HCT116 (cell line): ENCODE data around the gene PNLDC1. TPM values are rescaled to one million over a fixed set of nuclear protein-coding genes. Genes with fewer than 3 reads are reported as not detected.

Source experiments
- ATAC-seq: fragments of 200-7000 bp; cut with Tn5 transposase; 2 replicates; pipeline ENCODE4 v1.9.1; 2020; ENCODE audit warnings: mild to moderate bottlenecking, moderate library complexity
- BruUV-seq: library from RNA; stranded (reverse); fragments of 400-500 nt; replicated peaks from 2 replicates; lab custom pipeline; 2021; lab: Mats Ljungman, UMichigan
- CTCF ChIA-PET: fragments of 300-600 bp; sonication (Branson Sonifier 250); formaldehyde crosslinking; loops from one replicate; lab custom pipeline; 2021; ENCODE audit warnings: antibody characterized with exemption; lab: Charles Lee
- POLR2A ChIA-PET: fragments of 300-600, 350-600 bp; sonication (Branson Sonifier 250); formaldehyde crosslinking; loops from one replicate; lab custom pipeline; 2021; ENCODE audit warnings: antibody characterized with exemption; lab: Charles Lee
- RAD21 ChIA-PET, 2 experiments: fragments of 300-600 bp; sonication (Branson Sonifier 250); formaldehyde crosslinking; loops; one replicate each; lab custom pipeline; 2023; ENCODE audit warnings: low total read pairs in 2 of 2; ENCODE audit not compliant: uncharacterized antibody in 2 of 2, unreplicated experiment in 2 of 2, low non-redundant PET in 1 of 2; lab: Charles Lee
- DNase-seq: peaks from one replicate; pipeline ENCODE4 v3.0.0-alpha.2; 2010; ENCODE audit warnings: low read depth, low spot score
- H2AFZ ChIP-seq: fragments of 200-600 bp; shearing (Covaris generic), sonication (generic); 2 replicates; pipeline ENCODE4 v1.6.1; 2017; ENCODE audit warnings: low read depth, mixed run types, mixed read lengths, antibody characterized with exemption, low read length; ENCODE audit not compliant: poor library complexity, severe bottlenecking
- H3K27ac ChIP-seq: 2 replicates; pipeline ENCODE4 v1.5.1; 2012; ENCODE audit warnings: low read depth, low read length
- H3K27me3 ChIP-seq: fragments of 200-600 bp; sonication (generic); 2 replicates; pipeline ENCODE4 v1.6.1; 2016; ENCODE audit warnings: mixed run types, low read length, mixed read lengths; ENCODE audit not compliant: insufficient read depth
- H3K36me3 ChIP-seq, 2 experiments: fragments of 200-500 bp in 1 of 2; fragments of 200-600 bp in 1 of 2; sonication (Bioruptor generic) in 1 of 2; sonication (generic) in 1 of 2; 2 replicates each; pipeline versions ENCODE4 v1.5.1 to v1.6.1; 2014 to 2016; ENCODE audit warnings: low read length in 2 of 2, inconsistent platforms in 1 of 2, mixed read lengths in 1 of 2, mixed run types in 1 of 2; ENCODE audit not compliant: insufficient read depth in 2 of 2, control insufficient read depth in 1 of 2
- H3K4me1 ChIP-seq, 2 experiments: fragments of 200-600 bp in 1 of 2; sonication (generic) in 1 of 2; 2 replicates each; pipeline versions ENCODE4 v1.5.1 to v1.6.1; 2012 to 2017; ENCODE audit warnings: low read length in 2 of 2, inconsistent platforms in 1 of 2, mild to moderate bottlenecking in 1 of 2, mixed read lengths in 1 of 2, mixed run types in 1 of 2, moderate library complexity in 1 of 2; ENCODE audit not compliant: insufficient read depth in 2 of 2, control insufficient read depth in 1 of 2
- H3K4me2 ChIP-seq: fragments of 200-600 bp; sonication (generic); 2 replicates; pipeline ENCODE4 v1.6.1; 2017; ENCODE audit warnings: mixed run types, low read length, mixed read lengths
- H3K4me3 ChIP-seq, 2 experiments: fragments of 200-600 bp in 1 of 2; sonication (generic) in 1 of 2; replicated peaks in 1 of 2; 2 replicates each; pipeline ENCODE4 v1.5.1; 2011 to 2016; ENCODE audit warnings: low read length in 2 of 2, control low read depth in 1 of 2, low read depth in 1 of 2, mild to moderate bottlenecking in 1 of 2, mixed read lengths in 1 of 2, mixed run types in 1 of 2
- H3K79me2 ChIP-seq: fragments of 200-600 bp; sonication (generic); 2 replicates; pipeline ENCODE4 v1.6.1; 2017; ENCODE audit warnings: mild to moderate bottlenecking, mixed run types, low read length, moderate library complexity, mixed read lengths; ENCODE audit not compliant: insufficient read depth
- H3K9ac ChIP-seq: fragments of 200-600 bp; sonication (generic); 2 replicates; pipeline ENCODE4 v1.6.1; 2016; ENCODE audit warnings: low read length, mixed read lengths
- H3K9me2 ChIP-seq: fragments of 200-600 bp; sonication (generic), shearing (Covaris generic); 2 replicates; pipeline ENCODE4 v1.6.1; 2017; ENCODE audit warnings: mixed run types, mild to moderate bottlenecking, moderate library complexity; ENCODE audit not compliant: insufficient read depth
- H3K9me3 ChIP-seq, 2 experiments: fragments of 200-500 bp in 1 of 2; fragments of 200-600 bp in 1 of 2; sonication (Bioruptor generic) in 1 of 2; sonication (generic) in 1 of 2; 2 replicates each; pipeline ENCODE4 v1.6.1; 2014 to 2017; ENCODE audit warnings: low read length in 2 of 2, mixed read lengths in 2 of 2, inconsistent platforms in 1 of 2, low read depth in 1 of 2, mild to moderate bottlenecking in 1 of 2, mixed run types in 1 of 2, moderate library complexity in 1 of 2; ENCODE audit not compliant: control insufficient read depth in 1 of 2, insufficient read depth in 1 of 2
- H4K20me1 ChIP-seq: fragments of 200-600 bp; sonication (generic), shearing (Covaris generic); 2 replicates; pipeline ENCODE4 v1.6.1; 2017; ENCODE audit warnings: mixed run types, mild to moderate bottlenecking, moderate library complexity; ENCODE audit not compliant: insufficient read depth
- ATF3 ChIP-seq: IDR thresholded peaks from 2 replicates; pipeline ENCODE4 v1.6.1; 2012
- CBX3 ChIP-seq: IDR thresholded peaks from 2 replicates; pipeline ENCODE4 v1.6.1; 2012; ENCODE audit warnings: low read depth
- EGR1 ChIP-seq: IDR thresholded peaks from 2 replicates; pipeline ENCODE4 v1.6.1; 2012; ENCODE audit warnings: low read depth
- ELF1 ChIP-seq: IDR thresholded peaks from 2 replicates; pipeline ENCODE4 v1.6.1; 2012; ENCODE audit warnings: low read depth, borderline replicate concordance
- EZH2 ChIP-seq: fragments of 200-600 bp; sonication (generic); IDR thresholded peaks from 2 replicates; pipeline ENCODE4 v1.6.1; 2017; ENCODE audit warnings: antibody characterized with exemption, mixed run types
- EZH2phosphoT487 ChIP-seq: fragments of 200-600 bp; IDR thresholded peaks from 2 replicates; pipeline ENCODE4 v1.6.1; 2018; ENCODE audit warnings: antibody characterized with exemption, borderline replicate concordance
- JUND ChIP-seq: IDR thresholded peaks from 2 replicates; pipeline ENCODE4 v1.6.1; 2012
- POLR2AphosphoS5 ChIP-seq: IDR thresholded peaks from 2 replicates; pipeline ENCODE4 v1.6.1; 2011; ENCODE audit warnings: mild to moderate bottlenecking, low read depth, low read length, moderate library complexity
- SIN3A ChIP-seq: IDR thresholded peaks from 2 replicates; pipeline ENCODE4 v1.6.1; 2012; ENCODE audit warnings: low read depth
- YY1 ChIP-seq: IDR thresholded peaks from 2 replicates; pipeline ENCODE4 v1.6.1; 2011; ENCODE audit warnings: low read length, low read depth, moderate library complexity, mild to moderate bottlenecking; ENCODE audit not compliant: insufficient replicate concordance; ENCODE audit errors: extremely low read depth
- ZBTB33 ChIP-seq: IDR thresholded peaks from 2 replicates; pipeline ENCODE4 v1.6.1; 2011; ENCODE audit warnings: mild to moderate bottlenecking, low read length, moderate library complexity; ENCODE audit not compliant: insufficient replicate concordance; ENCODE audit errors: extremely low read depth
- ZFX ChIP-seq: fragments of 450-650 bp; IDR thresholded peaks from 2 replicates; pipeline ENCODE4 v1.6.1; 2017
- intact Hi-C: fragments of 100-400 bp; cut with micrococcal nuclease; formaldehyde crosslinking; loops from 2 replicates; pipeline ENCODE4 v1.10.0; 2022
- total RNA-seq: library from RNA; stranded (reverse); gene quantifications from one replicate; pipeline ENCODE4 v1.2.1, GENCODE V29; 2021; ENCODE audit not compliant: unreplicated experiment
- TF ChIP-seq, protein P1 (sequence below): IDR thresholded peaks from 2 replicates; pipeline ENCODE4 v1.6.1; 2012
- TF ChIP-seq, protein P2 (sequence below): IDR thresholded peaks from 2 replicates; pipeline ENCODE4 v1.6.1; 2012; ENCODE audit warnings: low read depth

The PNLDC1 gene
- total RNA-seq, 1 experiment from 2014 or later, result 0.37 TPM

- Histone ChIP-seq H3K4me2 (no peak overlapping the region), H3K36me3 (no peaks in the 10 kb centered on the region), H3K79me2 (no peaks in the 10 kb centered on the region), H3K9me2 (no peaks in the 10 kb centered on the region), H4K20me1 (no peaks in the 10 kb centered on the region), H3K9me3 (no peaks in the 10 kb centered on the region), H2AFZ (no peak overlapping the region), H3K9ac (no peak overlapping the region), H3K4me3 (no peak overlapping the region), H3K27ac (no peak overlapping the region), H3K4me1 (no peaks in the 10 kb centered on the region), H3K27me3 (no peaks in the 10 kb centered on the region)
- RAD21 ChIA-PET, result interaction anchor here in 1 of 2 experiments (0.9 kb wide), 1 partner anchor 8 kb away, joined by 3 read pairs; no protein-coding TSS in a partner anchor
- POLR2A ChIA-PET, result no interaction called here
- DNase-seq, result no peak
- BruUV-seq, result no TSS peak
- intact Hi-C loops, result loop anchor here (10.0 kb wide), 1 partner anchor 680 kb away; no protein-coding TSS in a partner anchor
- ATAC-seq, result no peak
- TF ChIP-seq EZH2, result no peak
- TF ChIP-seq SIN3A, result no peak
- no peak for TF ChIP-seq EGR1
- no peak for TF ChIP-seq ZBTB33
- no peak for TF ChIP-seq ELF1
- TF ChIP-seq ATF3, result no peak
- TF ChIP-seq, protein P1, sequence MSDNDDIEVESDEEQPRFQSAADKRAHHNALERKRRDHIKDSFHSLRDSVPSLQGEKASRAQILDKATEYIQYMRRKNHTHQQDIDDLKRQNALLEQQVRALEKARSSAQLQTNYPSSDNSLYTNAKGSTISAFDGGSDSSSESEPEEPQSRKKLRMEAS, result no peak
- TF ChIP-seq CBX3, result no peak
- no peak for TF ChIP-seq ZFX
- no peak for TF ChIP-seq JUND
- TF ChIP-seq EZH2phosphoT487, result no peak
- no peak for TF ChIP-seq POLR2AphosphoS5
- TF ChIP-seq YY1, result no peak
- TF ChIP-seq, protein P2, sequence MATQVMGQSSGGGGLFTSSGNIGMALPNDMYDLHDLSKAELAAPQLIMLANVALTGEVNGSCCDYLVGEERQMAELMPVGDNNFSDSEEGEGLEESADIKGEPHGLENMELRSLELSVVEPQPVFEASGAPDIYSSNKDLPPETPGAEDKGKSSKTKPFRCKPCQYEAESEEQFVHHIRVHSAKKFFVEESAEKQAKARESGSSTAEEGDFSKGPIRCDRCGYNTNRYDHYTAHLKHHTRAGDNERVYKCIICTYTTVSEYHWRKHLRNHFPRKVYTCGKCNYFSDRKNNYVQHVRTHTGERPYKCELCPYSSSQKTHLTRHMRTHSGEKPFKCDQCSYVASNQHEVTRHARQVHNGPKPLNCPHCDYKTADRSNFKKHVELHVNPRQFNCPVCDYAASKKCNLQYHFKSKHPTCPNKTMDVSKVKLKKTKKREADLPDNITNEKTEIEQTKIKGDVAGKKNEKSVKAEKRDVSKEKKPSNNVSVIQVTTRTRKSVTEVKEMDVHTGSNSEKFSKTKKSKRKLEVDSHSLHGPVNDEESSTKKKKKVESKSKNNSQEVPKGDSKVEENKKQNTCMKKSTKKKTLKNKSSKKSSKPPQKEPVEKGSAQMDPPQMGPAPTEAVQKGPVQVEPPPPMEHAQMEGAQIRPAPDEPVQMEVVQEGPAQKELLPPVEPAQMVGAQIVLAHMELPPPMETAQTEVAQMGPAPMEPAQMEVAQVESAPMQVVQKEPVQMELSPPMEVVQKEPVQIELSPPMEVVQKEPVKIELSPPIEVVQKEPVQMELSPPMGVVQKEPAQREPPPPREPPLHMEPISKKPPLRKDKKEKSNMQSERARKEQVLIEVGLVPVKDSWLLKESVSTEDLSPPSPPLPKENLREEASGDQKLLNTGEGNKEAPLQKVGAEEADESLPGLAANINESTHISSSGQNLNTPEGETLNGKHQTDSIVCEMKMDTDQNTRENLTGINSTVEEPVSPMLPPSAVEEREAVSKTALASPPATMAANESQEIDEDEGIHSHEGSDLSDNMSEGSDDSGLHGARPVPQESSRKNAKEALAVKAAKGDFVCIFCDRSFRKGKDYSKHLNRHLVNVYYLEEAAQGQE, result no peak
- CTCF ChIA-PET, result no interaction called here
These were observed 54.9 kb downstream of the PNLDC1 start for GRCh38 chr6:159854959-159855358.
